HG02938 (cell line): Measurements from ENCODE around the gene STK10.
"Not testable (repeated sequence)": the region's sequence is repeated elsewhere in the genome, so short reads cannot be mapped to it uniquely, and the experiment has no call there.

Experiments used
- ATAC-seq: cut with Tn5 transposase; IDR thresholded peaks from one replicate; pipeline ENCODE4 v1.9.1; 2021; ENCODE audit warnings: mild to moderate bottlenecking, moderate library complexity; ENCODE audit not compliant: unreplicated experiment

Gene STK10

GRCh38 chr5:172029876-172030275, 158.1 kb downstream of the STK10 start:
- ATAC-seq = no peak

DNA sequence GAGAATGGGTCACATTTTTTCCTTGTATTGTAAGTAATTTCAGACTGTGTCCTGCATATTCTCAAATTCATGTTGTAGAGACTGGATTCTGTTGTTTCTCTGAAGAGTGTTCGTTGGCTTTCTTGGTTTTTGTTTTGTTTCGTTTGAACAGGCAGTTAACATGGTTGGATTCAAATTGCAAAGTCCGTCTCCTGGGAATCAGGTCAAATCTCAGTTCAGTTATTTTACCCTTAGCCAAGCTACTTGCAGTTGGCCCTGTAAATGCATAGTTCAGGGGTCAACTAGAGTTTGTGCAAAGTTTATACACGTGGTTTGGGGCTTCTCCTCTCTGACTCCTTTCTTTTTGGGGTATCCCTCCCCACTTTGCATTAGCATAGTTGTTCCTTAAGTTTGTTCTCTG, 159.9 kb downstream of the STK10 start:
- ATAC-seq = no peak

- ATAC-seq = not testable (repeated sequence)
Measured at GRCh38 chr5:172020110-172020786, 167.8 kb downstream of the STK10 start.

- no peak for ATAC-seq
Measured at GRCh38 chr5:172015346-172015745, 172.7 kb downstream of the STK10 start.

GRCh38 chr5:172010278-172010677, 177.7 kb downstream of the STK10 start:
- ATAC-seq = no peak

DNA sequence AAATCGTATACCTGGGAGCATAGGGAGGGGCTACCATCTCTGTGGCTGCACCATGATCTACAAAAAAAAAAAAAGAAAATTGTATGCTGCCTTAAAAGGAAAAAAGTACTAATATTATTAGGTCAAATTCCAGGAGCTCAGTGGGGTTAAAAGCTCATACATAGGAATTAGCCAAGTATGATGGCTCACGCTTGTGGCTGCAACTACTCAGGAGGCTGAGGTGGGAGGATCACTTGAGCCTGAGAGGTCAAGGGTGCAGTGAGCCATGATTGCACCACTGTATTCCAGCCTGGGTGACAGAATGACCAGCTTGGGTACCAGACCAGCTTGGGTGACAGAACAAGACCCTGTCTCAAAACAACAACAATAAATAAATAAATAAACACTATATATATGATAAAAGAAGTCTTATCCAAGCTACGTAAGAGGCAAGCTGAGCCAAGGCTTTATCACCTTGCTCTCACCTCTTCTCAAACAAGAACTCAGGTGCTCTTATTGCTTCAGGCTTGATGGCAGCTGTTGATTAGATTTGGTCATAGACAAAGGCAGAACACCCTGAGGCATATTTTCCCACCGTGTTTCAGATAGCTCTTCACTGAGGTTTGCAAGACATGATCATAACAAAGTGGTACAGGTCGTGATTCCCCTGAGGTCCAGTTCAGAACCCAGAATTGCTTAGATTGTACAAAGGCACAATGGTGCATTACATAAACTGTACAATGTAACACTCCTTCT, 178.3 kb downstream of the STK10 start:
- ATAC-seq = no peak

DNA sequence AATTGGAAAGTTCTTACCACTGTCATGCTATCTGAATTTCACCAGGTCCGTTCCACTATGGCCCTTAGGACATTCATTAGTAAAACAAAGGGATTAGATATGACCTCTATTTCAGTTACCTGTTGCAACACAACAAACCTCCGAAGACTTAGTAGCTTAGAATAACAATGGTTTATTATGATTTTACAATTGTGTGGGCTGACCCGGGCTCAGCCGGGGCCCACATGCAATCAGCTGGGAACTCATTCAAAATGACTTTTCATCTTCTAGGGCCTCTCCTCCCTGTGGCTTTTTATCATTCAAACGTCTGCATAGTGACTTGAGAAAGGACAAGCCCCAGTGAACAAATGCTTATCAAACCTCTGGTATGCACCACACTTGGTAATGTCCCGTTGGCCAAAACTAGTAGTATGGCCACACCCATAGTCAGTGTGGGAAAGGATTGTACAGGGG, 179.3 kb downstream of the STK10 start:
- ATAC-seq = no peak

GRCh38 chr5:172008111-172008455, 179.9 kb downstream of the STK10 start:
- no peak for ATAC-seq

- ATAC-seq = no peak
Measured at GRCh38 chr5:172007175-172008110, 180.6 kb downstream of the STK10 start.

DNA sequence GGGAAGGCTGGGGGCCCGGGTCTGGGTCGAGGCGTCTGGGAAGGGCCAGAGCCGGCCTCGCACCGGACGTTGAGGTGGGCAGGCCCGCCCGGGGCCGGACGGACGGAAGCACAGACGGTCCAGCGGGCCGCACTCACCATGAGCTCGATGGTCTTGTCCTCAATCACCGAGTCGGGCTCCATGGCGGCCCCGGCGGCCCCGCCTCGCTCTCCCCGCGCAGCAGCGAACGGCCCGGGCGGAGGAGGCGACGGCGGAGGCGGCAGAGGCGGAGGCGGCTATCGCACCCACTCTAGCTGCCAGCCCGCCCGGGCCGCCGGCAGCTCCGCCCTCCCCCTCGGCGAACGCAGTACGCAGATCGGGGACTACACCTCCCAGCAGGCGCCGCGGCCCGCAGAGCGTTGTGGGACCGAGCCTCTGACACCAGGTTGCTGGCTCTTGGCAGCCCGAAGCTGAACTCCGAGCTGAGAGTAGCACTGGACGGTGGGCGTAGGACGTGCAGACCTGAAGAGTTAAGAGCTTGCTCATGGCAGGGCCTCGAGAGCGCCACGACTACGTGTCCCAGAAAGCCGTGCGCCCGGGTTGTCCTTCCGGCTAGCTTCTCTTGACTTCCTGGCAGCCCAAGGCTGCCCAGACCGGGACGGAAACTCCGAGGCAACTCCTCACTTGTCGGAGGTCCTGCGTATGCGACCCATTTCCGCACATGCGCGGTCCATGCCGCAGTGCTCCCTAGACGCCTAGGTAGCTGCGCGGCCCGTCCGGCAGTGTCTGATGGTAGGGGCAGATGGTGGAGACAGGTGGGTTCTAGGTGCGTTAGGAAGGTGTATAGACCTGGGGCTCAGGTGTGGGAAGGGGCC, 181.5 kb downstream of the STK10 start, which contains the start of gene FBXW11:
TSS of gene FBXW11 (minus strand) at position 318 of the 854 bp plus-strand sequence. CDS start at position 182, 136 bp downstream.
- peak; percentile 78 for ATAC-seq

- peak; percentile 4 for ATAC-seq
Measured at GRCh38 chr5:172005708-172006320, 182.2 kb downstream of the STK10 start.

DNA sequence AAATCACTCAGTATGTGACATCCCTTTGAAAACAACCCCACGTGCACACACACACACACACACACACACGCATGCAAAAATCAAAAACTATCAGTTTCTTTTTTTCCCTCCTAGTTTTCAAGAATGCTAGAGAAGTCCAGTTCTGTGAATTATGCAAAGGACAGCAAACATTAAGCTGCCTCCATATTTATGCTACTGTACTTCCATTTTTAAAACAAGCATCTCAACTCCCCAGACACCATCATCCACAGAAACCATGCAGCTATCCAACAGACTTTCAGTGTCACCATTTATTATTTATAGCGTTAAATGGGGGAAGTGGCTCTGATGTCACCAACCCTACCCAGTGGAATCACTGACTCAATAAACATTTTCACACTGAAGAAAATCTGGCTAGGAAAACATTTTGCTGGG, 183.2 kb downstream of the STK10 start:
- ATAC-seq = no peak

DNA sequence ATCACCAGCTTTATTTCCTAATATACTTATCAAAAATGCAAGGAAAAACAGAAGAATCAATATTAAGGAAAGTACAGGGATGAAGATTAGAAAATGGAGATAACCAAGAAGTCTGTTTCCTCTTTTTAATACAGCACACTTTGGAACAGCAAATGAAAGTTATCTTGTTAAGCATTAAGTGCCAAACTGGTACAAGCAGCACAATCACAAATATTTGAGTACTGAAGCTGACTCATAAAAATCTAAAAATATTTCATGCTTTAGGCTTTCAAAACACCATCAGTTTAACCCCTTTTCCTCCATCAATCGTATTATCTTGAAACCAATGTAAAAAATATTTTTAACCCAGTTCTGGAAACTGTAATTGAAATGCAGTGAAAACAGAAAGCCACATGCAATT, 184.3 kb downstream of the STK10 start:
- ATAC-seq = no peak

- ATAC-seq = no peak
Measured at GRCh38 chr5:172002840-172003512, 185.0 kb downstream of the STK10 start.

DNA sequence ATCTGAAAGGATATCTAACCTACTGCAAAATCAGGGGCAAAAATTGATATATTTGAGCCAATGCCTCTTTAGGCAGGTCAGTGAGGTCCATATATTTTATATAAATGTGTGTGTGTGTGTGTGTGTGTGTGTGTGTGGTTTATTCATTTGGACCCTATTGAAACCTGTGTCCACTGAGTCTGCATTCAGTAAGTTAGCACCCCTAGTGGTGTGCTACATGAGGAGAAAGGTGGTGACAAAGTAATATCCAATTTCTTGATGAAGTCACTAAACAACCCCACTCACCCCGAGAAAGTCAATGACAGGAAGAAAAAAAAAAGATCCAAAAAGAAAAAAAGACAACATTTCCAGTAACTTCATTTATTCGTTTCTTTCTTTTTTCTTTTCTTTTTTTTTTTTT, 185.7 kb downstream of the STK10 start:
- ATAC-seq = no peak

DNA sequence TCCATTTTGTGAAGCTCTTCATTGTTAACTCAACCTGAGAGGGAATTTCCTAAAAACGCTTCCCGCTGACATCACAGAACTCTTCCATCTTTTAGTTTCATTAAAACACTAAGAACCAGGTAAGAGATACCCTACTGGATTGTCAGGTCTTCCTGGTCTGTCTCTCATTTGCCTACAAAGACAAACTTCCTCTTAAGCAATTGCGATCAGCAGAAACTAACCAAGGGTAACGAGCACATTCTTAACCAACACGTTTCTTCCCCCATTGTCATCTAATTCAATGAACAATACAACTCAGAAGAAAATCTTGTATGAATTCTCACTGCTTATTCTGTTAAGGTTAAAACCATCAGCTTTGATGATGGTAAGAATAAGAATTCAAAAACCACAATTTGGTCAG, 188.1 kb downstream of the STK10 start:
- peak; percentile 41 for ATAC-seq

DNA sequence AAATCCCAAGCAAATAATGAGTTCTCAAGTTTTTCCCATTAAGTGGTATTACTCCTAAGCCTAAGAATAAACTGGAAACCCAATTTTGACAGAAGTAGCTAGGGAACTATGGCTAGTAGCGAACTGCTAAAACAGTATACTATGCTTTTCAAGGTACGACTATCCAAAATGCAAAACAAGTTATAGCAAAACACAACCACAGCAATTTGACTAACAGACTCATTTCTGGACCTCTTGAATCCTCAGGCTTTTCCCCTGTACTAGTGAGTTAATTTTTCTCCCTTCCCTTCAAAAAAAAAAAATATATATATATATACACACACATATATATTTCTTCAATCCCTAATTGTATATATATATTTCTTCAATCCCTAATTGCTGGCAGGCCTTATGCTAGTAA, 188.9 kb downstream of the STK10 start:
- no peak for ATAC-seq

DNA sequence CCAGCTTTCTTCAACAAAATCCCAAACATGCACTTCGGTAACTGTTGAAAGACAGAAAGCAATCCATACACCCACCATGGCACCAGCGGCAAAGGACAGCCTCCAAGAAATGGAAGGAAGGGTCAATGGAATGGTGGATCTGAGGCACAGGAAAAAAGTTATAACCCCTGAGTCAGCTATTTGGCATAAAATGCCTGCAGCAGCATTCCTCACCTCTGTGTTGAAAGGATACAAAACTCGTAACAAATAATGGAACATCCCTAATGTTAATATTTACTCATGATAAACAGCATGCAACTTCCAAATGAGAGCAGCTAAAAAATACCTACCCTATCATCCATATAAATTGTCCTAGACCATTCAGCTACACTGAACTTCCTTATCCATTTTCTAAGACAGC, 191.0 kb downstream of the STK10 start:
- no peak for ATAC-seq

DNA sequence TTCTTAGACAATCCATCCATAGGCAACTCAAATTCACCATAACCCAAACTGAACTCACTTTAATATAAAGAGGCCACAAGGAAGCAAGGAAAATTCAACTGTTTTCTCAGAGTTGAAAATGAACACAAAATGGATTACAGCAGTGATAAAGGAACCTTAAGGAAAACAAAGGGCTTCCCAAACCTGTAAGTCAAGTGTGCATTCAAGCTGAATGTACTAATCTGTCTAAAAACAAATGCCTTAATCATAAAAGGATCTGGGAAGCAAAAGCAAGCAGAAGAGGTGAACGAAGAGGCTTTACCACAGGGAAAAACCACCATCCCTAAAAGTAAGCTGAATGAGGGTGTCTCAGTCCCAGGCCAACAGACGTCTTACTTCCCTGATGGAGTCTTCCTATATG, 195.2 kb downstream of the STK10 start:
- no peak for ATAC-seq
